BE2C (cell line): ENCODE measurements around the gene PFN2.

ENCODE experiments used
- DNase-seq: peaks from one replicate; pipeline ENCODE4 v3.0.0-alpha.2; 2020
- H3K27me3 ChIP-seq: fragments of 250-450 bp; sonication (Bioruptor Pico); 2 replicates; pipeline ENCODE4 v1.5.1; 2020; ENCODE audit warnings: mild to moderate bottlenecking
- H3K36me3 ChIP-seq: fragments of 250-450 bp; sonication (Bioruptor Pico); 2 replicates; pipeline ENCODE4 v1.5.1; 2020; ENCODE audit warnings: mild to moderate bottlenecking
- H3K4me1 ChIP-seq: fragments of 250-450 bp; sonication (Bioruptor Pico); 2 replicates; pipeline ENCODE4 v1.5.1; 2020
- H3K4me3 ChIP-seq: 2 replicates; pipeline ENCODE4 v1.5.1; 2011; ENCODE audit warnings: low read depth, low read length
- H3K9me3 ChIP-seq: fragments of 250-450 bp; sonication (Bioruptor Pico); 2 replicates; pipeline ENCODE4 v1.5.1; 2020
- CTCF ChIP-seq: IDR thresholded peaks from 2 replicates; pipeline ENCODE4 v1.5.1; 2012; ENCODE audit warnings: mild to moderate bottlenecking, low read depth, low read length

Gene PFN2

GRCh38 chr3:149971403-149972075 is 844 bp upstream of the PFN2 start:
- Histone ChIP-seq H3K4me3 (peak overlapping the region; percentile 71), H3K4me1 (no peaks in the 10 kb centered on the region), H3K9me3 (no peaks in the 10 kb centered on the region), H3K36me3 (peaks cover 13% of the 10 kb centered on the region), H3K27me3 (no peaks in the 10 kb centered on the region)
- no peak for TF ChIP-seq CTCF
- DNase-seq, result peak; percentile 68

- Histone ChIP-seq H3K27me3 (no peaks in the 10 kb centered on the region), H3K36me3 (peaks cover 26% of the 10 kb centered on the region), H3K9me3 (no peaks in the 10 kb centered on the region), H3K4me3 (peak overlapping the region; percentile 71), H3K4me1 (no peaks in the 10 kb centered on the region)
- peak; percentile 79 for DNase-seq
- no peak for TF ChIP-seq CTCF
Observed at GRCh38 chr3:149969940-149970715, 567 bp downstream of the PFN2 start.

- Histone ChIP-seq H3K9me3 (no peaks in the 10 kb centered on the region), H3K36me3 (peaks cover 34% of the 10 kb centered on the region), H3K4me1 (no peaks in the 10 kb centered on the region; the same call in 1 of the 2 replicates), H3K27me3 (no peaks in the 10 kb centered on the region), H3K4me3 (peak overlapping the region; percentile 71)
- TF ChIP-seq CTCF, result peak; percentile 34
- DNase-seq, result peak; percentile 75
Observed at GRCh38 chr3:149969110-149969939, 1.4 kb downstream of the PFN2 start.

- H3K4me1 ChIP-seq, result no peaks in the 10 kb centered on the region; the same call in 1 of the 2 replicates
- no peaks in the 10 kb centered on the region for H3K9me3 ChIP-seq
- H3K27me3 ChIP-seq, result no peaks in the 10 kb centered on the region
- peak overlapping the region; percentile 71 for H3K4me3 ChIP-seq
- peaks cover 42% of the 10 kb centered on the region for H3K36me3 ChIP-seq
- peak; percentile 18 for DNase-seq
- TF ChIP-seq CTCF, result no peak
Observed at GRCh38 chr3:149968216-149968615, 2.5 kb downstream of the PFN2 start.

- DNase-seq, result no peak
- Histone ChIP-seq H3K4me3 (peak overlapping the region; percentile 71), H3K9me3 (no peaks in the 10 kb centered on the region), H3K27me3 (no peaks in the 10 kb centered on the region), H3K4me1 (no peaks in the 10 kb centered on the region; the same call in 1 of the 2 replicates), H3K36me3 (peaks cover 45% of the 10 kb centered on the region)
- peak; percentile 39; the same call in 1 of the 2 replicates for TF ChIP-seq CTCF
Observed at GRCh38 chr3:149967086-149967685, 3.5 kb downstream of the PFN2 start.
